Middle frontal gyrus (tissue), 1 donor: ENCODE results near the gene PPAN.

Experiments
- DNase-seq: peaks from one replicate; pipeline ENCODE4 v3.0.0-alpha.2; 2015; ENCODE audit warnings: low spot score; ENCODE audit errors: extremely low spot score

The PPAN gene

GRCh38 chr19:10106100-10106936 lies at the start of gene PPAN:
TSS of gene PPAN (plus strand) at chr19:10106362. CDS start at chr19:10106395, 33 bp downstream.
- peak; percentile 92 for DNase-seq

- DNase-seq, result no peak
Observed at GRCh38 chr19:10061717-10062310, 44.3 kb upstream of the PPAN start.

GRCh38 chr19:10068205-10068604 lies 38.0 kb upstream of the PPAN start:
- DNase-seq, result no peak

GRCh38 chr19:10069046-10069445 lies 37.1 kb upstream of the PPAN start:
- no peak for DNase-seq

GRCh38 chr19:10070730-10071446 lies 35.3 kb upstream of the PPAN start:
- no peak for DNase-seq

- DNase-seq, result no peak
Observed at GRCh38 chr19:10074153-10074552, 32.0 kb upstream of the PPAN start.

- DNase-seq, result no peak
Observed at GRCh38 chr19:10076535-10076934, 29.6 kb upstream of the PPAN start.

- DNase-seq, result no peak
Observed at GRCh38 chr19:10078329-10078728, 27.8 kb upstream of the PPAN start.

GRCh38 chr19:10079031-10079453 lies 27.1 kb upstream of the PPAN start:
- DNase-seq, result no peak

GRCh38 chr19:10083911-10084310 lies 22.3 kb upstream of the PPAN start:
- DNase-seq, result no peak

GRCh38 chr19:10084803-10085202 lies 21.4 kb upstream of the PPAN start:
- DNase-seq, result no peak

GRCh38 chr19:10085641-10086590 lies 20.2 kb upstream of the PPAN start, which contains the start of gene SHFL:
TSS of gene SHFL (plus strand) at chr19:10086317. CDS start at chr19:10086428, 111 bp downstream.
- peak; percentile 27 for DNase-seq

- no peak for DNase-seq
Observed at GRCh38 chr19:10086591-10087192, 19.5 kb upstream of the PPAN start.

- DNase-seq, result no peak
Observed at GRCh38 chr19:10087296-10088061, 18.7 kb upstream of the PPAN start.

- DNase-seq, result no peak
Observed at GRCh38 chr19:10088949-10089554, 17.1 kb upstream of the PPAN start.

GRCh38 chr19:10089801-10090375 lies 16.3 kb upstream of the PPAN start:
- DNase-seq, result no peak

- DNase-seq, result no peak
Observed at GRCh38 chr19:10091370-10091687, 14.8 kb upstream of the PPAN start.

- no peak for DNase-seq
Observed at GRCh38 chr19:10091895-10092641, 14.1 kb upstream of the PPAN start.
